Endothelial cell of umbilical vein (primary cell): ENCODE results near the gene BIRC3. TPM values are rescaled to one million over a fixed set of nuclear protein-coding genes. Genes with fewer than 3 reads are reported as not detected.

Experiments used
- BruUV-seq: library from RNA; stranded (reverse); fragments of 400-500 nt; replicated peaks from 2 replicates; lab custom pipeline; 2021; lab: Mats Ljungman, UMichigan
- CTCF ChIA-PET: fragments of 300-600, 350-600 bp; sonication (Branson Sonifier 250); formaldehyde crosslinking; loops from one replicate; lab custom pipeline; 2021; ENCODE audit warnings: antibody characterized with exemption, inconsistent platforms; lab: Charles Lee
- POLR2A ChIA-PET: fragments of 300-600, 350-600 bp; sonication (Branson Sonifier 250); formaldehyde crosslinking; loops from one replicate; lab custom pipeline; 2021; ENCODE audit warnings: antibody characterized with exemption, inconsistent platforms; lab: Charles Lee
- DNase-seq: peaks from one replicate; pipeline ENCODE4 v3.0.0-alpha.2; 2011; ENCODE audit warnings: low read depth, low spot score
- FAIRE-seq: peaks from 2 replicates; lab custom pipeline; 2011; peaks lifted over from hg19 to GRCh38; lab: Jason Lieb, UNC
- H2AFZ ChIP-seq: 2 replicates; pipeline ENCODE4 v1.6.0; 2012; ENCODE audit warnings: low read depth, low read length, control low read depth, inconsistent platforms
- H3K27ac ChIP-seq: 2 replicates; pipeline ENCODE4 v1.5.1; 2011; ENCODE audit warnings: low read depth, mild to moderate bottlenecking, control low read depth, low read length, moderate library complexity; ENCODE audit not compliant: insufficient read depth
- H3K27me3 ChIP-seq, 2 experiments: 2 replicates each; pipeline versions ENCODE4 v1.6.0 to v1.6.1; 2011; ENCODE audit warnings: low read length in 2 of 2, mixed read lengths in 1 of 2; ENCODE audit not compliant: control insufficient read depth in 2 of 2, insufficient read depth in 2 of 2
- H3K36me3 ChIP-seq, 2 experiments: 2 replicates in 1 of 2; 3 replicates in 1 of 2; pipeline ENCODE4 v1.5.1; 2011; ENCODE audit warnings: low read length in 2 of 2, mild to moderate bottlenecking in 1 of 2, moderate library complexity in 1 of 2; ENCODE audit not compliant: control insufficient read depth in 2 of 2, insufficient read depth in 2 of 2; ENCODE audit errors: extremely low read depth in 1 of 2
- H3K4me1 ChIP-seq: 3 replicates; pipeline ENCODE4 v1.5.1; 2011; ENCODE audit warnings: mild to moderate bottlenecking, low read length; ENCODE audit not compliant: control insufficient read depth, insufficient read depth; ENCODE audit errors: extremely low read depth
- H3K4me2 ChIP-seq: 2 replicates; pipeline ENCODE4 v1.6.1; 2011; ENCODE audit warnings: low read length, control low read depth, mixed read lengths; ENCODE audit not compliant: insufficient read depth
- H3K4me3 ChIP-seq, 3 experiments: fragments of 200-600 bp in 1 of 3; sonication (generic), shearing (Covaris generic) in 1 of 3; replicated peaks in 1 of 3; 2 replicates each; pipeline ENCODE4 v1.5.1; 2011 to 2016; ENCODE audit warnings: control low read depth in 3 of 3, low read length in 3 of 3, mild to moderate bottlenecking in 2 of 3, inconsistent platforms in 1 of 3, low read depth in 1 of 3, moderate library complexity in 1 of 3; ENCODE audit not compliant: insufficient read depth in 1 of 3
- H3K79me2 ChIP-seq: 2 replicates; pipeline ENCODE4 v1.6.0; 2012; ENCODE audit warnings: low read length, inconsistent platforms; ENCODE audit not compliant: control insufficient read depth, insufficient read depth
- H3K9ac ChIP-seq: replicated peaks from 2 replicates; pipeline ENCODE3; 2011; ENCODE audit warnings: low read length, control low read depth; ENCODE audit not compliant: insufficient read depth; ENCODE audit errors: extremely low read depth
- H3K9me1 ChIP-seq: replicated peaks from 3 replicates; pipeline ENCODE4 v1.6.0; 2011; ENCODE audit warnings: mild to moderate bottlenecking, low read length; ENCODE audit not compliant: control insufficient read depth, insufficient read depth; ENCODE audit errors: extremely low read depth
- H3K9me3 ChIP-seq: replicated peaks from 2 replicates; pipeline ENCODE4 v1.5.1; 2012; ENCODE audit warnings: low read length, inconsistent platforms; ENCODE audit not compliant: control insufficient read depth, insufficient read depth
- H4K20me1 ChIP-seq: replicated peaks from 2 replicates; pipeline ENCODE3; 2011; ENCODE audit warnings: mild to moderate bottlenecking, low read length; ENCODE audit not compliant: control insufficient read depth, insufficient read depth; ENCODE audit errors: extremely low read depth
- CTCF ChIP-seq, 2 donors: IDR thresholded peaks; 1 replicate in 1 of 2; 2 replicates in 1 of 2; pipeline ENCODE4 v1.5.1; 2011; ENCODE audit warnings: low read length in 2 of 2, mild to moderate bottlenecking in 2 of 2, moderate library complexity in 2 of 2, control low read depth in 1 of 2, inconsistent platforms in 1 of 2, low read depth in 1 of 2; ENCODE audit not compliant: insufficient read depth in 1 of 2; ENCODE audit errors: extremely low read depth in 1 of 2
- EZH2 ChIP-seq: IDR thresholded peaks from 2 replicates; pipeline ENCODE4 v1.6.1; 2012; ENCODE audit warnings: borderline replicate concordance, low read depth, mild to moderate bottlenecking, moderate library complexity, low read length, inconsistent platforms; ENCODE audit not compliant: severe bottlenecking
- FOS ChIP-seq: IDR thresholded peaks from 2 replicates; pipeline ENCODE4 v1.6.1; 2011; ENCODE audit warnings: mild to moderate bottlenecking, low read length, moderate library complexity, borderline replicate concordance; ENCODE audit not compliant: insufficient read depth
- GATA2 ChIP-seq: IDR thresholded peaks from 2 replicates; pipeline ENCODE4 v1.7.0; 2011; ENCODE audit warnings: low read depth, mild to moderate bottlenecking, moderate library complexity, mixed read lengths, low read length; ENCODE audit not compliant: insufficient read length, insufficient read depth
- JUN ChIP-seq: IDR thresholded peaks from 2 replicates; pipeline ENCODE4 v1.6.1; 2011; ENCODE audit warnings: borderline replicate concordance, low read depth; ENCODE audit not compliant: insufficient read length, insufficient read depth
- MAX ChIP-seq: IDR thresholded peaks from 2 replicates; pipeline ENCODE4 v1.6.1; 2011; ENCODE audit not compliant: insufficient read depth, insufficient read length
- MYC ChIP-seq: IDR thresholded peaks from one replicate; pipeline ENCODE4 v1.6.1; 2011; ENCODE audit warnings: mild to moderate bottlenecking, low read depth, low read length
- POLR2A ChIP-seq: IDR thresholded peaks from 2 replicates; pipeline ENCODE4 v1.6.1; 2012; ENCODE audit warnings: low read depth, mild to moderate bottlenecking, control low read depth, low read length
- POLR2AphosphoS5 ChIP-seq: IDR thresholded peaks from 2 replicates; pipeline ENCODE4 v1.6.1; 2012; ENCODE audit warnings: low read depth, mild to moderate bottlenecking, control low read depth, low read length, moderate library complexity; ENCODE audit not compliant: insufficient read depth
- dilution Hi-C: fragments of 300-500 bp; cut with MboI; formaldehyde crosslinking; loops from one replicate; pipeline ENCODE4 v1.15.0; 2019; ENCODE audit warnings: low sequenced_read_pairs; ENCODE audit not compliant: extremely low pct_ligation_motif_present
- intact Hi-C: fragments of 100-400 bp; cut with micrococcal nuclease; formaldehyde crosslinking; loops from one replicate; pipeline ENCODE4 v1.10.0; 2022
- polyA plus RNA-seq, 4 experiments: library from polyadenylated mRNA; depleted of rRNA in 3 of 4; stranded (reverse) in 3 of 4; unstranded in 1 of 4; fragments of >200 nt; gene quantifications; 2 replicates each; pipeline versions ENCODE4 v1.2.1 to v1.2.3, GENCODE V29; 2011 to 2012; ENCODE audit warnings: missing spikeins in 1 of 4
- total RNA-seq: library from RNA; stranded (reverse); gene quantifications from 2 replicates; pipeline ENCODE4 v1.2.3, GENCODE V29; 2021

The BIRC3 gene
- total and polyA plus RNA-seq, 2 donors (not counting 3 experiments of a cell fraction or from before 2014, with no cell fraction given) = 0.28 to 1.4 TPM

GRCh38 chr11:102268985-102269470 lies 48.3 kb upstream of the BIRC3 start:
- no peak for FAIRE-seq
- peaks cover 6% of the 10 kb centered on the region for H3K4me1 ChIP-seq
- H4K20me1 ChIP-seq = no peaks in the 10 kb centered on the region
- BruUV-seq = no TSS peak
- H3K9me1 ChIP-seq = no peaks in the 10 kb centered on the region
- peak overlapping the region; percentile 77 for H3K4me2 ChIP-seq
- no peak for TF ChIP-seq EZH2
- TF ChIP-seq MAX = no peak
- no peak for TF ChIP-seq GATA2
- TF ChIP-seq FOS = no peak
- no peak for TF ChIP-seq CTCF (IDR thresholded peaks at IDR 0.05; ENCODE audit: extremely low read depth in 1 of 2, insufficient read depth in 1 of 2, low read depth in 1 of 2, low read length in 2 of 2)
- TF ChIP-seq JUN = no peak
- no peak for TF ChIP-seq MYC
- TF ChIP-seq POLR2AphosphoS5 = no peak
- no peak for TF ChIP-seq POLR2A
- H3K9ac ChIP-seq = no peak overlapping the region
- H3K27ac ChIP-seq = no peak overlapping the region
- peak overlapping the region; percentile 5 to 41 (median 7) for H3K4me3 ChIP-seq
- H3K27me3 ChIP-seq = peaks cover 11 to 20% of the 10 kb centered on the region in 2 experiments
- intact Hi-C loops (loop anchor here (2.0 to 10.0 kb wide), 3 partner anchors 42 to 404 kb away; partner anchors contain the start of gene YAP1), dilution Hi-C loops (no loop called here)
- no peaks in the 10 kb centered on the region for H3K9me3 ChIP-seq
- H3K36me3 ChIP-seq = no peaks in the 10 kb centered on the region
- ChIA-PET CTCF (interaction anchor here (0.6 to 1.6 kb wide), 8 partner anchors 9 to 397 kb away, joined by 3 to 5 read pairs (median 4); no protein-coding TSS in a partner anchor), POLR2A (no interaction called here)
- no peaks in the 10 kb centered on the region for H3K79me2 ChIP-seq
- DNase-seq = no peak
- no peak overlapping the region for H2AFZ ChIP-seq
